RWPE1 (cell line): ENCODE measurements around the gene DUOX1.
"Not testable (repeated sequence)": the region's sequence is repeated elsewhere in the genome, so short reads cannot be mapped to it uniquely, and the experiment has no call there.

Experiments
- CTCF ChIA-PET: fragments of 350-600 bp; sonication (Branson Sonifier 250); formaldehyde crosslinking; extraction: SDS; loops from one replicate; lab custom pipeline; 2021; lab: Yijun Ruan, JAX
- POLR2A ChIA-PET: fragments of 400-600 bp; formaldehyde crosslinking; extraction: SDS; loops from one replicate; lab custom pipeline; 2020; ENCODE audit warnings: antibody characterized with exemption; ENCODE audit not compliant: low non-redundant PET; lab: Yijun Ruan, JAX
- DNase-seq: peaks from one replicate; pipeline ENCODE4 v3.0.0; 2012; ENCODE audit warnings: low spot score
- H3K27ac ChIP-seq: fragments of 450-650 bp; 2 replicates; pipeline ENCODE4 v1.5.1; 2017
- CTCF ChIP-seq: fragments of 450-650 bp; conservative IDR thresholded peaks from 2 replicates; pipeline ENCODE4 v1.5.1; 2017; ENCODE audit warnings: low read depth, mild to moderate bottlenecking

Gene DUOX1

DNA sequence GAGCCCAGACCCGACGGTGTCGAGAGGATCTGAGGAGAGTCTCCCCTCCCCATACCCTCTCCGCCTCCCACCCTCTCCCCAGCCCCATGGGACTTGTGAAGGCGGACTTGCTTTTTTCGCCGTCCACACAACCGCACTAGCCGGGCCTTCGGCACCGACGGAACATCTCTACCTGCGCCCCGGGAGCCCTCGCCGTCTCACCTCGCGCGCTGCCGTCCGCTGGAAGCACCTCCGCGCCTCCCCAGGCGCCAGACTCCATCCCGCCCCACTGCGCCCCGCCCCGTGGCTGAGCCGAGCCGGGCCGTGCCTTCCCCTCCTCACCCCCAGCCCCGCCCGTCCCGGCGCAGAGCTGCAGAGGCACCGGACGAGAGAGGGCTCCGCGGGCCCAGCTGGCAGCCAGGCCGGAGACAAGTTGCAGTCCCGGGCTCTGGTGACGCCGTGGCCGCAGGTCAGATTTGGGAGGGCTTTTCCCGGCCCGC lies at the start of gene DUOX1, which contains the start of gene DUOXA1:
TSS of gene DUOX1 (plus strand) at position 344 of the 479 bp plus-strand sequence. CDS start 1,973 bp downstream, outside the sequence.
TSS of gene DUOXA1 (minus strand) at position 229 of the 479 bp plus-strand sequence. CDS start 6,865 bp downstream, outside the sequence.
- ChIA-PET POLR2A (no interaction called here), CTCF (interaction anchor here (0.5 to 1.8 kb wide), 6 partner anchors 12 to 154 kb away, joined by 3 to 11 read pairs (median 4); no protein-coding TSS in a partner anchor)
- DNase-seq, result peak; percentile 85
- no peak for TF ChIP-seq CTCF
- peak within 1 kb of the TSS; percentile 70 for H3K27ac ChIP-seq

DNA sequence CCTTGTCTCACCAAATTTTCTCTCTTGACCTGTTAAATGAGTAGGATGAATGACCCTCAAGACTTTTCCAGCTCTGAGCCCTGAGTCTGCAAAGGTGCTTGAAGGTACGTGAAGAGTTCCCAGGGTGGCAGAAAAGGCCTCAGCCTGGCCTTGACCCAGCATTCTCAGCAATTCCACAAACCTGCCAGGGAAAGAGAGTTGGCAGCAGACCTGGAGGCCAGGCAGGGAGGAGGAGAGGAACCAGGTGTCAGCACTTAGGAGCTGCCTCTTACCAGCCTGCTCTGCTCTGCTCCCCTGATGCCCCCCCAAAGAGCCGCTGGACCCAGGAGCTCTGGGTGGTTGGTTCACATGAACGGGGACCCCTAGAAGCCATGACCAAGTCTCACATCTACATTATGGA lies 49.2 kb upstream of the DUOX1 start:
- H3K27ac ChIP-seq, CTCF ChIA-PET, DNase-seq: not testable (repeated sequence)
- POLR2A ChIA-PET, result interaction anchor here (0.6 kb wide), 1 partner anchor 23 kb away, joined by 4 read pairs; no protein-coding TSS in a partner anchor

DNA sequence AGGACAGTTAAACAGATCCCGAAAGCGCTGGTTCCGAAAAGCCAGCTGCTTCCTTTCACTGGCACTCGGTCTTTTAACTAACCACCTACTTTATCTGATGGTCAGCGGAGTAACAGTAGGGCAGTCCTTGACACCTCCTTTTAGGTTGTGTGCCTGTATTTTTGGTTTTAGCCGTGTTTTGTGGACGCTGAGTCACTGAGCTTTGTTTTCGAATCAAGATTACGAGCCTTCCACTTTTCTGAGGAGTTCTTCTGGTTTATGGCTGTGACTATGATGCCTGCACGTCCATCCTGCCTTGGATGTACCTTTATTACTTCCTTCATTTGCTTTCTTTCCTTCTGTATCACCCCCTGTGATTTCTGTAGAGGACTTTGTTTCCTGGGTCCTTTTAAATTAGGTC lies 47.4 kb upstream of the DUOX1 start:
- H3K27ac ChIP-seq, DNase-seq, POLR2A ChIA-PET, CTCF ChIA-PET: not testable (repeated sequence)

DNA sequence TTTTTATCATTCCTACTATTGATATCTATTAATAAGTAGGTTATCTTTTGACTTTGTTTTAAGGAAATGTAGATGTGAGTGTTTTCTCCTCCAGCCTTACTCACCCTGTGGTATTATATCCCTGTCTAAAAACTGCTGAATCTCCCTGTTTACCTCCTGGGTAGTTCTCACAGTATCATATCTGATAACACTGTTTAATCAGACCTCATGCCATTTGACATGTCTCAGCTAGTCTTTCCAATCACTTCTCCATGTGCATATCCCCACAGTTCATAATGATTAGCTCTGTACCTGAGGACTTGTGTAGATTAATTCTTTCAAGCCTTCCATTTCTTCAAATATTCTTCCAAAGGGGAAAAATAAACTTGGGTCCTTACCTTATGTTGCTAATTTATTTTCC lies 46.6 kb upstream of the DUOX1 start:
- TF ChIP-seq CTCF, result no peak
- CTCF ChIA-PET, result no interaction called here
- POLR2A ChIA-PET, result no interaction called here
- DNase-seq, result no peak
- no peak overlapping the region for H3K27ac ChIP-seq

- no peak for TF ChIP-seq CTCF
- ChIA-PET POLR2A (no interaction called here), CTCF (no interaction called here)
- H3K27ac ChIP-seq, result no peak overlapping the region
- DNase-seq, result no peak
These were observed 45.6 kb upstream of the DUOX1 start for GRCh38 chr15:45084163-45084562.

DNA sequence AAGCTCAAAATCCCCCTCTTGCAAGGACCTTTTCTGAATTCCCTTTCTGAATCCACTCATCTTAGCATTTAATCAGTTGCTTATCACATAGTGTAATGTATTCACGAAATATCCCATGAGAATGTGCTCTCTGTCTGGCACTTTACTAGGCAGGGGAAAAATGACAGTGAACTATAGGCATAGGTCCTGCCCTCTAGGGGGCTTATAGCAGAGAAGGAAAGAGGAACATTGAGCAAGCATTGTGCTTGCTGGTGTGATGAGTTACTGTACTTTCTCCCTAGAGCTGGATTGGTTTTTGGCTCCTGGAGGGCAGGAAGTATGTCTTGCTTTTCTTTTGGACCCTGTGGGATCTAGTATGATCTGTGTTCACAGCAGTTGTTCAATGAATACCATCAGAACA lies 42.3 kb upstream of the DUOX1 start:
- ChIA-PET CTCF (interaction anchor here (1.9 kb wide), 1 partner anchor 31 kb away, joined by 4 read pairs; no protein-coding TSS in a partner anchor), POLR2A (no interaction called here)
- DNase-seq, result no peak

More for the DNA sequence above, 42.3 kb upstream of the DUOX1 start:
- no peak for TF ChIP-seq CTCF
- no peak overlapping the region for H3K27ac ChIP-seq
